VCaP (cell line): ENCODE measurements around the gene PITPNC1.
"Not testable (repeated sequence)": the region's sequence is repeated elsewhere in the genome, so short reads cannot be mapped to it uniquely, and the experiment has no call there.

ENCODE experiments used
- H3K27ac ChIP-seq: fragments of 450-650 bp; 2 replicates; pipeline ENCODE4 v1.5.1; 2017
- TF ChIP-seq, protein P1 (sequence below): fragments of 450-650 bp; conservative IDR thresholded peaks from 2 replicates; pipeline ENCODE4 v1.5.1; 2017; ENCODE audit warnings: mild to moderate bottlenecking, moderate library complexity

Gene PITPNC1

DNA sequence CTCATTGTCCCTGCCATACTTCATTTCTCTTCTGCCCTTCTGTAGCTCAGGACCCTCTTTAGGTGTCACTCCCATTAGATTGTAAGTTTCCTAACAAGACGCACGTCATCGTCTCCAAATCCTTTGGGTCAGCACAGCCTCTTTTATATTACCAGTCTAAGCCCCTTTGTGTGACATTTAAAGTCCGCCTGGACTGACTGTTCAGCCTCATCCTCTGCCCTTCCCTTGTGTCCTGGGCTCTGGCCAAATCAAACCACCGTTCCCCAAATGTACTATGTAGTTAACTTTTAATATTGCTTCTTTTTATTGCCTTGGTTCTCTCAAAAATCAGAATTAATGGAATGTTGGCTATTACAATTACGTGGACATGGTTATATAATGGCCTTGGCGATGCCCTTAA, 38.2 kb downstream of the PITPNC1 start:
- H3K27ac ChIP-seq, result no peak overlapping the region
- TF ChIP-seq, protein P1, sequence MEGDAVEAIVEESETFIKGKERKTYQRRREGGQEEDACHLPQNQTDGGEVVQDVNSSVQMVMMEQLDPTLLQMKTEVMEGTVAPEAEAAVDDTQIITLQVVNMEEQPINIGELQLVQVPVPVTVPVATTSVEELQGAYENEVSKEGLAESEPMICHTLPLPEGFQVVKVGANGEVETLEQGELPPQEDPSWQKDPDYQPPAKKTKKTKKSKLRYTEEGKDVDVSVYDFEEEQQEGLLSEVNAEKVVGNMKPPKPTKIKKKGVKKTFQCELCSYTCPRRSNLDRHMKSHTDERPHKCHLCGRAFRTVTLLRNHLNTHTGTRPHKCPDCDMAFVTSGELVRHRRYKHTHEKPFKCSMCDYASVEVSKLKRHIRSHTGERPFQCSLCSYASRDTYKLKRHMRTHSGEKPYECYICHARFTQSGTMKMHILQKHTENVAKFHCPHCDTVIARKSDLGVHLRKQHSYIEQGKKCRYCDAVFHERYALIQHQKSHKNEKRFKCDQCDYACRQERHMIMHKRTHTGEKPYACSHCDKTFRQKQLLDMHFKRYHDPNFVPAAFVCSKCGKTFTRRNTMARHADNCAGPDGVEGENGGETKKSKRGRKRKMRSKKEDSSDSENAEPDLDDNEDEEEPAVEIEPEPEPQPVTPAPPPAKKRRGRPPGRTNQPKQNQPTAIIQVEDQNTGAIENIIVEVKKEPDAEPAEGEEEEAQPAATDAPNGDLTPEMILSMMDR, result no peak

DNA sequence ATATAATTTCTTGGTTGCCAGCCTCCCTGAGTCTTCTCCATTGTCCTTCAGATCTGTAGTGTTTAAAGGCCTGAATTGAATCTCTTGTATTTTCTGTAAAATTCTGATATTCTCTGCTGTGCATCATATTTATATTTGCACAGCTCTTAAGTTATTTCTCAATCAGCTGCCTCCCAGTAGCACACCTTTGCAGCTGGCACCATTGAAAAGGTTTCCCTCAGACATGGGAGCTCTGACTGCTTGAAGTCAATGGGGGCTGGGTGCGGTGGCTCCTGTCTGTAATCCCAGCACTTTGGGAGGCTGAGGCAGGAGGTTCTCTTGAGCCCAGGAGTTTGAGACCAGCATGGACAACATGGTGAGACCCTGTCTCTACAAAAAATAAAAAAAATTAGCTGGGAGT, 40.4 kb downstream of the PITPNC1 start:
- TF ChIP-seq, protein P1, result no peak
- no peak overlapping the region for H3K27ac ChIP-seq

DNA sequence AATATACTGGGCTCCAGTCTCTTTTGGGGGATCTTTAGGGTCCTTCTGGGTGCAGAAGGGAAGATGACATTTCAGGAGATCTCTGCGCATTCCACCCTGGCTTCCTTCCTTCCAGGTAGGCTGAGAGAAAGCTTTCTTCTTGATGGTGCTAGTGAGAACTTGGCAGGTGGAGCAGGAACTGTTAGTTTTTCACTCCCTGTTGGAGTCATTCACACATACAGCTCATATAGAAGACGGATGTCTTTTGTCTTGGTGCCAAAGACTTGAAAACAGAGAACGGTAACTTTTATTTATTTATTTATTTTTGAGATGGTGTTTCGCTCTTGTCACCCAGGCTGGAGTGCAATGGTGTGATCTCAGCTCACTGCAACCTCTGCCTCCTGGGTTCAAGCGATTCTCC, 43.9 kb downstream of the PITPNC1 start:
- no peak overlapping the region for H3K27ac ChIP-seq
- TF ChIP-seq, protein P1, result no peak

DNA sequence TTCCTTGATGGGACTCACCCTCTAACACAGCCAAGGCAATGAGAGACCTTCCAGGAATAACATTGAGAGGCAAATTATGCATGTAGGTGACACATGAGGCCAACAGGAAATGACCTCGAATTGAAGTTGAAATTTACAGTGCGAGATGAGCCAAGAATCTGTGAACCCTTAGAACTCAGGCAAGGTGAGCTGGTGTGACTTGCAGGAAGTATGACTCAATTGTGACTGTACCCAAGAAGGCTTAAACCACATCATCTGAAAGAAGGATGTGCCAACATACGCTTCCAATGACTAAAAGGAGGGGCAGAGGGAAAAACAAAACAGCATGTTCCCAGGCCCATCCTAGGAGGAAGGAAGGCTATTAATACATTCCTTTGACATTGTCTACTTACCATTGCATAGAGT, 44.8 kb downstream of the PITPNC1 start:
- TF ChIP-seq, protein P1, result no peak
- no peak overlapping the region for H3K27ac ChIP-seq

DNA sequence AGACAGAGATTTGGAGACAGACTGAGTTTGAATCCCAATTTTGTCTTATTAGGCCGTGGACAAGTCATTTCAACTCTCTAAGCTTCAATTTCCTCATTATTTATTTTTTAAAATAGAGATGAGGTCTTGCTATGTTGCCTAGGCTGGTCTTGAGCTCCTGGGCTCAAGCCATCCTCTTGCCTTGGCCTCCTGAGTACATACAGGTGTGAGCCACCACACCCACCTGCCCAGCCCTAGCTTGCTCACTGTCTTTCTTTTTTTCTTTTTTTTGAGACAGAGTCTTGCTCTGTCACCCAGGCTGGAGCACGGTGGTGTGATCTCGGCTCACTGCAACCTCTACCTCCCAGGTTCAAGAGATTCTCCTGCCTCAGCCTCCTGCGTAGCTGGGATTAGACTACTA, 45.2 kb downstream of the PITPNC1 start:
- H3K27ac ChIP-seq, result not testable (repeated sequence)

DNA sequence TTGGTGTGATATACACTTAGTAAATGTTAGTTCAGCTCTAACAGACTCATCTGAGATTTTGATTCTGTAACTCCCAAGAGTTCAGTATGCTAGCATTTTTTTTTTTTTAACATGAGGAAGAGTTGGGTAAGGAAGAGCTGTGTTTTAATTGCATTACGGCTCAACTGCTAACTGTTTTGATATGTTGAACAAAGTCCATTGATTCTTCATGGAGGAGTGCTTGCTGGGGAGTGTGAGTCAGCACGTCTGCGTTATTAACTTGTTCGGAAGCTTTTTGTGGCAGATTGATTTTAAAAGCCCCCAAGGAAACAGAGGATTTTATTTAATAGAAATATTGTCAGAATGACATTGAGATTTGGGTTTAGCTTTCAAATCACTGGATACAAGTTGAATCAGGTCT, 45.8 kb downstream of the PITPNC1 start:
- TF ChIP-seq, protein P1, result no peak
- H3K27ac ChIP-seq, result no peak overlapping the region

DNA sequence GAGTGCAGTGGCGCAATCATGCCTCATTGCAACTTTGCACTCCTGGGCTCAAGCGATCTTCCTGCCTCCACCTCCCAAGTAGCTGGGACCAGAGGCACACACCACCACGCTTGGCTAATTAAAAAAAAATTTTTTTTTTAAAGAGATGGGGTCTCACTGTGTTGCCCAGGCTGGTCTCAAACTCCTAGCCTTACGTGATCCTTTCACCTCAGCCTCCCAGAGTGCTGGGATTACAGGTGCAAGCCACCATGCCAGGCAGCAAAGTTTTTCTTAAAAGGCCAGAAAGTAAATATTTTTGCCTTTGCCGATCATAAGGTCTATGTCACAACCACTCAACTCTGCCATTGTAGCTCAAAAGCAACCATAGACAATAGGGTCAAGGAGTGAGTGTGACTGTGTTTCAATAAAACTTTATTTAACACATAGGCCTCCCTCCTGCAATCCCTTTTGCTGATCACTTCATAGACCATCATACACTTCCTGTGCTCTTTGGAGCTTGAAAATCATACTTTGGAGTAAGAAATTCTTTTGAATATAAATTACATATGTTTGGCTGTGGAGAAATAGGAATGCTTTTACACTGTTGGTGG, 48.6 kb downstream of the PITPNC1 start:
- TF ChIP-seq, protein P1, result no peak
- H3K27ac ChIP-seq, result no peak overlapping the region

DNA sequence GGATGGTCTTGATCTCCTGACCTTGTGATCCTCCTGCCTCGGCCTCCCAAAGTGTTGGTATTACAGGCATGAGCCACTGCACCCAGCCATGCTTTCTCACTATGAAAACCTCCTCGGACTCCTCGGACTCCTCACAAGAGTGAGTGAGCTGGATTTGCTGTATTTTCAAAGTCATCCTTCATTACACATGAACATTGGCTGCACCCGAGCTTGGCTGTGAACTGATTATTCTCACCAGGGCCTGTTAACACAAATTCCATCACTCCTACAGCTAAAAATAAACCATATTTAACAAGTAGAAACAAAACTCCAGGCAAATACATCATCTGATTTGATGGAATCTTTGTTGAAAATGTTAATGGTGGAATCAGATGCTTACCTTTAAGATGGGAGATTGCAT, 50.3 kb downstream of the PITPNC1 start:
- H3K27ac ChIP-seq, result no peak overlapping the region
- TF ChIP-seq, protein P1, result no peak

DNA sequence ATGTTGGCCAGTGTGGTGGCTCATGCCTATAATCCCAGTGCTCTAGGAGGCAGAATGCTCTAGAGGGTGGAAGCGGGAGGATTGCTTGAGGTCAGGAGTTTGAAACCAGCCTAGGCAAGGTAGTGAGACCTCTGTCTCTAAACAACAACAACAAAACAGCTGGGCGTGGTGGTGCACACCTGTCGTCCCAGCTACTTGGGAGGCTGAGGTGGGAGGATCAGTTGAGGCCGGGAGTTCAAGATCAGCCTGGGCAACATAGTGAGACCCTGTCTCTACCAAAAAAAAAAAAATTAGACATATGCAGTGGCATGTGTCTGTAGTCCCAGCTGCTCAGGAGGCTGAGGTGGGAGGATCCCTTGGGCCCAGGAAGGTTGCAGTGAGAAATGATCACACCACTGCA, 53.4 kb downstream of the PITPNC1 start:
- H3K27ac ChIP-seq, result not testable (repeated sequence)
